Measurements from ENCODE around the gene ACO2.

Gene ACO2

DNA sequence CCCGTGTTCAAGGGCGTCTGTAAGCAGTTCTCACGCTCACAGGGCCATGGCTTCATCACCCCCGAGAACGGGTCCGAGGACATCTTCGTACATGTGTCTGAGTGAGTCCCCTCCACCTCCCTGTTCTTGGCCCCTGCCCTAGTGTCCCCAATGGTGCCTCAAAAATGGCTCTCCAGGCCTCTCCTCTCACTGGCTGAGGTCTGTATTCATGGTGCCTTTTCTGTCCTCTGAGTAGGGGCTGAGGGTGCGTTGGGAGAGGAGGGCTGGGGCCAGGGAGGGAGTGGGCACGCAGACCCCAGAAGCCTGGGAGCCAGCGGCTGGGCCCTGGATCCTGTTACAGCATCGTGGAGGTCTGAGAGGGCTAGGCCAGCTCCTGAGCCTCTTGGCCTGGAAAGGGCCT is 104.8 kb downstream of the ACO2 start:
- DNase-seq = no peak

DNA sequence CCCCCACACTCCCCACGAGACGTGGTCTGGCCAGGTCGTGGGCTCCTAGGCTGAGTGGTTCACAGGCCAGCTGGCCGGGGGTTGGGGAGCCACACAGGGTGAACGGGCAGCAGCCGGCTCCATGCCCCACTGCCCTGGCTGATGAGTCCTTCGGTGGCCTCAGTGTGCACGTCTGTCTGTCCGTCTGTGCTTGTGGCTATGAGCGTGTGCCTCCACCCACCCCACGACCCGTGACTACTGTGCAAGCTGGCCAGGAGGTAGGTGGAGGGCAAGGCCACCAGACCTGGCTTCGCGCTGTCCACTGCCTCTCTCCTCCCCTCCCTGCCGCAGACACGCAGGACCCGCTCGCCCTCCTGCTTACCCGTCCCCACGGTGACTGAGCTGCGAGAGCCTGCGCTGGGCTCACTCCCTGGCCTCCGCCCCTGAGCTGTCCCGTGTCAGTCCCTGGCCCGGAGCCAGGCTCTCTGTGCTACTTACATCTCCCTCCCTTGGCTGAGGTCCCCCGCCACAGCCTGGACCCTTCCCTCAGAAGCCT is 106.0 kb downstream of the ACO2 start:
- no peak for DNase-seq

GRCh38 chr22:41575533-41575932 is 106.6 kb downstream of the ACO2 start:
- no peak for DNase-seq

DNA sequence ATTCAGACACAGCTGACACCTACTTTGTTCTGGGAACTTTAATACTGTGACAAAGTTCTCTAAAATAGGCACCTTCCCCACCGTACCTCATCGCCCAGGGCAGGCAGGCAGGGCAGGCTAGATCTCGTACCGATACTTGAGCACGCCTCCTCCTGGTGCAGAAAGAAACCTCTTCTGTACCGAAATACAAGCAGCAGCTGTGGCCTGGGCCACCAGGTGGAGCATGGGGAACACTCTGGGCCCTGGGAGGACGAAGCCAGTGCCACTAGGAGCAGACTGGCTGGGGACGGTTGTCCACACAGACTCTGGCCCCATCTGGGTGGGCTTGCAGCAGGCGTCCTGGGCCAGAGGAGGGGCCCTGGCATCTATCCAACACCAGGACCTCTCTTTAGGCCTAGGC is 108.0 kb downstream of the ACO2 start:
- peak; percentile 85 for DNase-seq

- DNase-seq = no peak
These were observed 109.2 kb downstream of the ACO2 start for GRCh38 chr22:41578114-41578513.

All from NCI-H82 (cell line).